Bronchial epithelial cell (primary cell): ENCODE data around the gene B3GALT5. TPM values are rescaled to one million over a fixed set of nuclear protein-coding genes. Genes with fewer than 3 reads are reported as not detected.

Experiments
- DNase-seq: peaks from one replicate; pipeline ENCODE4 v3.0.0-alpha.2; 2010; ENCODE audit warnings: low read depth
- FAIRE-seq: peaks from 2 replicates; lab custom pipeline; 2011; peaks lifted over from hg19 to GRCh38; lab: Jason Lieb, UNC
- H3K27me3 ChIP-seq: 2 replicates; pipeline ENCODE4 v1.5.1; 2011; ENCODE audit warnings: low read length; ENCODE audit not compliant: control insufficient read depth, insufficient read depth
- H3K36me3 ChIP-seq: 2 replicates; pipeline ENCODE4 v1.5.1; 2011; ENCODE audit warnings: low read length; ENCODE audit not compliant: control insufficient read depth, insufficient read depth
- H3K4me3 ChIP-seq: 2 replicates; pipeline ENCODE4 v1.5.1; 2011; ENCODE audit warnings: mild to moderate bottlenecking, low read depth, low read length, control low read depth
- total RNA-seq: library from RNA; depleted of rRNA; stranded (reverse); fragments of >200 nt; gene quantifications from 2 replicates; pipeline ENCODE4 v1.2.1, GENCODE V29; 2014
- TF ChIP-seq, protein P1 (sequence below): IDR thresholded peaks from 2 replicates; pipeline ENCODE4 v1.5.1; 2011; ENCODE audit warnings: mild to moderate bottlenecking, moderate library complexity, low read length, control low read depth, inconsistent platforms; ENCODE audit not compliant: insufficient read depth, severe bottlenecking

The B3GALT5 gene
- total RNA-seq, 1 donor from 2014 or later = under 0.01 TPM

DNA sequence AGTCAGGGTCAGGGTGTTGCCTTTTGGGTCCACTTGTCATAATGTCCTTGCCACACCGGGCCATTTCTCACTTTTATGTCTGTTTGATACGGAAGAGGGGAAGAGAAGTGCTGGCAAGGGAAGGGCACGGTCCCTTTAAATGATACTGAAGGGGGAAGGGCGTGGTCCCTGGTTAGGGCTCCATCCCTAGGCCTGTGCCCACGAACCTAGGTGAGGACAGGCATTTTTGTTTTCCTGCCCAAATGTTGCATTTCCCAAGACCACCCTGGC, 25.2 kb downstream of the B3GALT5 start:
- H3K36me3 ChIP-seq = no peaks in the 10 kb centered on the region
- no peak overlapping the region for H3K4me3 ChIP-seq
- FAIRE-seq (no peak), DNase-seq (no peak)
- peaks cover 2% of the 10 kb centered on the region for H3K27me3 ChIP-seq
- TF ChIP-seq, protein P1, sequence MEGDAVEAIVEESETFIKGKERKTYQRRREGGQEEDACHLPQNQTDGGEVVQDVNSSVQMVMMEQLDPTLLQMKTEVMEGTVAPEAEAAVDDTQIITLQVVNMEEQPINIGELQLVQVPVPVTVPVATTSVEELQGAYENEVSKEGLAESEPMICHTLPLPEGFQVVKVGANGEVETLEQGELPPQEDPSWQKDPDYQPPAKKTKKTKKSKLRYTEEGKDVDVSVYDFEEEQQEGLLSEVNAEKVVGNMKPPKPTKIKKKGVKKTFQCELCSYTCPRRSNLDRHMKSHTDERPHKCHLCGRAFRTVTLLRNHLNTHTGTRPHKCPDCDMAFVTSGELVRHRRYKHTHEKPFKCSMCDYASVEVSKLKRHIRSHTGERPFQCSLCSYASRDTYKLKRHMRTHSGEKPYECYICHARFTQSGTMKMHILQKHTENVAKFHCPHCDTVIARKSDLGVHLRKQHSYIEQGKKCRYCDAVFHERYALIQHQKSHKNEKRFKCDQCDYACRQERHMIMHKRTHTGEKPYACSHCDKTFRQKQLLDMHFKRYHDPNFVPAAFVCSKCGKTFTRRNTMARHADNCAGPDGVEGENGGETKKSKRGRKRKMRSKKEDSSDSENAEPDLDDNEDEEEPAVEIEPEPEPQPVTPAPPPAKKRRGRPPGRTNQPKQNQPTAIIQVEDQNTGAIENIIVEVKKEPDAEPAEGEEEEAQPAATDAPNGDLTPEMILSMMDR = no peak

DNA sequence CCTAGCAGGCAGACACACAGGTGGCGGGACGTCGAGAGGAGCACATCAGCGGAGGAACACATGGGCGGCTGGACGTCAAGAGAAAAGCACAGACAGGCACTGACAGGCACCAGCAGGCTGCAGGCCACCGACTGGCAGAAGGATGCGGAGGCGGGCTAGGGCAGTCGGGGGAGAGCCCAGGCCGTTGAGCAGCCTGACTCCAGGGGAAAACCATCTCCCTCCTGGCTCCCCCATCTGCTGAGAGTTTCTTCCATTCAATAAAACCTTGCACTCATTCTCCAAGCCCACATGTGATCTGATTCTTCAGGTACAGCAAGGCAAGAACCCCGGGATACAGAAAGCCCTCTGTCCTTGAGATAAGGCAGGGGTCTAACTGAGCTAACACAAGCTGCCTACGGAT, 25.5 kb downstream of the B3GALT5 start:
- TF ChIP-seq, protein P1 = no peak
- Histone ChIP-seq H3K27me3 (peaks cover 2% of the 10 kb centered on the region), H3K36me3 (no peaks in the 10 kb centered on the region), H3K4me3 (no peak overlapping the region)
- peak; percentile 83 for FAIRE-seq
- DNase-seq = peak; percentile 46

DNA sequence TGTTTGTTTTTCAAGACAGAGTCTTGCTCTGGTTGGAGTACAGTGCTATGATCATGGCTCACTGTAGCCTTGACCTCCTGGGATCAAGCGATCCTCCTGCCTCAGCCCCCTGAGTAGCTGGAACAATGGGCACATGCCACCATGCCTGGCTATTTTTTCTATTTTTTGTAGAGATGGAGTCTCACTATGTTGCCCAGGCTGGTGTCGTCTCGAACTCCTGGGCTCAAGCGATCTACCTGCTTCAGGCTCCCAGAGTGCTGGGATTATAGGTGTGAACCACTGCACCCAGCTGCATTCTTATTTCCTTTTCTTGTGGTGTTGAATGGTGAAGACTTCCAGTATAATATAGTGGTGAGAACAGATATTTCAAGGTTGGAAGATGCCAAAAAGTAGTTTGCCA, 28.0 kb downstream of the B3GALT5 start:
- DNase-seq = no peak
- Histone ChIP-seq H3K4me3 (no peak overlapping the region), H3K27me3 (peaks cover 2% of the 10 kb centered on the region), H3K36me3 (no peaks in the 10 kb centered on the region)
- FAIRE-seq = no peak
- TF ChIP-seq, protein P1 = no peak

DNA sequence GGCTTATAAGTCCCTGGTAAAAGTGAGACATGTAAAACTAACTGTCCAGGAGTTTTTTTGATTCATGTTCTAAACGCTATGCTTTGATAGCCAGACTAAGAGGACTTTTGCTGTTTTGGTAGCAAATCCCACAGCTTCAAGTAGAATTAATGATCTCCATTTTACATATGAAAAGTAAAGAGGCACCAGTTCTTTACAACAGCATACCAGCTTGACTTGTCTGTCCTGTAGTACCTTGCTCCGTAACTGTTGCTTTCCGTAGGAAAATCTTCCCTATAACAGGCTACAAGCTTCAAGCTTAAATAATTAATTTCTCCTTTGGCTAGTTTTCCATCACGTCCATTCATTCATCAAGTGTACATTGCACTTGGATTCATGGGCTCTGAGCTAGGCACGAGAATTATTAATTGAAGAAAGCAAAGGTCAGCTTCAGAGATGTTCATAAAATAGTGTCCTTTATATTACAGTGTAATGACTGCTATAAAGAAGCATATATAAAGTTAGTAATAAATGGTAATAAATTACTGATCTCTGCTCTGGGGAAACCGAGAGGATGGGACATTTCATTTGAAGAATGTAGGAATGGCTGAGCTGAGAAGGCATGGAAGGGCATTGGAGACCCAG, 29.2 kb downstream of the B3GALT5 start:
- FAIRE-seq (no peak), DNase-seq (no peak)
- TF ChIP-seq, protein P1 = no peak
- Histone ChIP-seq H3K36me3 (no peaks in the 10 kb centered on the region), H3K27me3 (peaks cover 2% of the 10 kb centered on the region), H3K4me3 (no peak overlapping the region)

DNA sequence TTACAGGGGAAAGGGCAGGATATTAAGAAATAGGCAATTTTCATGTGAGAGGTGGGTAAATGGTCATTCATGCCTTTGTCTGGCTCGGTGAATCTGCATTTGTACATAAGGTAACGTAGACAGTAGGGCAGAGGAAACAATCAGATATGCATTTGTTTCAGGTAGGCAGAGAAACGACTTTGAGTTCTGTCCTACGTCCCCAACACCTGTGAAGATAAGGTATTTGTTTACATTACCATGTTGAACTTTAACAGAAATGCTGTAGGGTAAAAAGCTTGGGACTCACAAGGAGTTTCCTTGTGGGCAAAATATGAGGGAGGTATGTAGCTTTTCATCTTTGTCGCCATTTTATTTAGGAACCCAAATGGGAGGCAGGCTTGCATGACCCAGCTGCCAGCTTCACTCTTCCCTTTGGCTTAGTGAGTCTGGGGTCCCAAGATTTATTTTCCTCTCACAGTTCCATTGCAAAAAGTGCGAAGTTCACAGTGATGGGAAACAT, 31.4 kb downstream of the B3GALT5 start:
- FAIRE-seq (no peak), DNase-seq (no peak)
- H3K4me3 ChIP-seq = no peak overlapping the region
- TF ChIP-seq, protein P1 = no peak
- H3K36me3 ChIP-seq = no peaks in the 10 kb centered on the region
- H3K27me3 ChIP-seq = peaks cover 2% of the 10 kb centered on the region

DNA sequence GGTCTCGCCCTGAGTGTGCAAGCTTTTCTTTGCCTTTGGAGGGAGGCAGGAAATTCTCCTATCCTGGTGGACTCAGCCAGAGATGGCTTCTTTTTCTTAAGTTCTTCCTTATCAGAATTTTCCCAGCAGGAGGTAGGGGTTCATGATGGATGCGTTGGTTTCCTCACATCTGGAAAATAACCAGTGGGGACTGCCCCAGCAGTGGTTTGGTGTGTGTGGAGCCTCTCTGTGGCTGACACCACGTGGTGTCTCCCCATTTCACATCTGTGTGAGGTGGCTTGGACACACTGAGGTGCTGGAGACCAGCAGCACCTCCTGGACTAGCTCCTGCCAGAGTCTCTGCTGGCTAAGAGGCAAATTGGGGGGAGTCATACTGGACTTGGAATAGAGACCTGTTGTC, 32.6 kb downstream of the B3GALT5 start:
- TF ChIP-seq, protein P1 = no peak
- DNase-seq = no peak
- no peaks in the 10 kb centered on the region for H3K36me3 ChIP-seq
- FAIRE-seq = no peak
- no peak overlapping the region for H3K4me3 ChIP-seq
- H3K27me3 ChIP-seq = peaks cover 2% of the 10 kb centered on the region
